WTC11 (cell line): ENCODE measurements around the gene BRMS1L. TPM values are rescaled to one million over a fixed set of nuclear protein-coding genes. Genes with fewer than 3 reads are reported as not detected.

Source experiments
- ATAC-seq: fragments of 200-7000 bp; cut with Tn5 transposase; 2 replicates; pipeline ENCODE4 v1.10.0; 2021; ENCODE audit warnings: mild to moderate bottlenecking, moderate library complexity
- Bru-seq: library from RNA; stranded (reverse); fragments of 400-500 nt; gene quantifications from one replicate; lab custom pipeline; 2021; lab: Mats Ljungman, UMichigan
- CTCF ChIA-PET: fragments of 300-600 bp; sonication (Branson Sonifier 250); formaldehyde crosslinking; loops from one replicate; lab custom pipeline; 2021; ENCODE audit warnings: antibody characterized with exemption; lab: Charles Lee
- POLR2A ChIA-PET: fragments of 350-600 bp; sonication (Branson Sonifier 250); formaldehyde crosslinking; loops from one replicate; lab custom pipeline; 2021; ENCODE audit warnings: antibody characterized with exemption; lab: Charles Lee
- DNase-seq: peaks from one replicate; pipeline ENCODE4 v3.0.0; 2021; ENCODE audit warnings: low spot score
- H3K27ac Mint-ChIP-seq: 2 replicates; pipeline ENCODE4 v1.8.0; 2021; ENCODE audit warnings: mixed read lengths
- H3K27me3 Mint-ChIP-seq: 2 replicates; pipeline ENCODE4 v1.8.0; 2021; ENCODE audit warnings: low read depth, mild to moderate bottlenecking, moderate library complexity, mixed read lengths
- H3K36me3 Mint-ChIP-seq: 2 replicates; pipeline ENCODE4 v1.8.0; 2021; ENCODE audit warnings: mixed read lengths
- H3K4me1 Mint-ChIP-seq: 2 replicates; pipeline ENCODE4 v1.8.0; 2022; ENCODE audit warnings: mixed read lengths
- H3K4me3 Mint-ChIP-seq: 2 replicates; pipeline ENCODE4 v1.8.0; 2021; ENCODE audit warnings: mild to moderate bottlenecking, moderate library complexity, mixed read lengths
- H3K9me3 Mint-ChIP-seq: 2 replicates; pipeline ENCODE4 v1.8.0; 2021; ENCODE audit warnings: mixed read lengths
- CREM ChIP-seq: sonication (generic); formaldehyde crosslinking; IDR thresholded peaks from 2 replicates; pipeline ENCODE4 v1.8.1; 2022; ENCODE audit warnings: mild to moderate bottlenecking, missing genetic modification reagents, moderate library complexity
- EMX1 ChIP-seq: fragments of 250-450 bp; sonication (Bioruptor Pico); IDR thresholded peaks from 2 replicates; pipeline ENCODE4 v1.8.0; 2021; ENCODE audit warnings: mild to moderate bottlenecking
- ESRRA ChIP-seq: sonication (generic); formaldehyde crosslinking; IDR thresholded peaks from 2 replicates; pipeline ENCODE4 v1.8.1; 2022; ENCODE audit warnings: mild to moderate bottlenecking, missing genetic modification reagents, borderline replicate concordance
- ETV6 ChIP-seq: sonication (generic); formaldehyde crosslinking; IDR thresholded peaks from 2 replicates; pipeline ENCODE4 v1.8.1; 2022; ENCODE audit warnings: mild to moderate bottlenecking, missing genetic modification reagents
- FOXP1 ChIP-seq: sonication (generic); formaldehyde crosslinking; IDR thresholded peaks from 2 replicates; pipeline ENCODE4 v1.8.0; 2022; ENCODE audit warnings: missing genetic modification reagents, mild to moderate bottlenecking, moderate library complexity, borderline replicate concordance
- FOXP4 ChIP-seq: sonication (generic); formaldehyde crosslinking; IDR thresholded peaks from 2 replicates; pipeline ENCODE4 v1.8.0; 2022; ENCODE audit warnings: mild to moderate bottlenecking, missing genetic modification reagents
- GABPB1 ChIP-seq: sonication (generic); formaldehyde crosslinking; IDR thresholded peaks from 2 replicates; pipeline ENCODE4 v1.8.1; 2023; ENCODE audit warnings: mild to moderate bottlenecking, missing genetic modification reagents
- HMGXB4 ChIP-seq: sonication (generic); formaldehyde crosslinking; IDR thresholded peaks from 2 replicates; pipeline ENCODE4 v1.8.1; 2023; ENCODE audit warnings: mild to moderate bottlenecking, moderate library complexity, missing genetic modification reagents
- NFYB ChIP-seq: sonication (generic); formaldehyde crosslinking; conservative IDR thresholded peaks from 2 replicates; pipeline ENCODE4 v1.8.0; 2022; ENCODE audit warnings: low read depth, missing genetic modification reagents
- PRRX2 ChIP-seq: fragments of 250-450 bp; sonication (Bioruptor Pico); IDR thresholded peaks from 2 replicates; pipeline ENCODE4 v1.8.0; 2021; ENCODE audit warnings: mild to moderate bottlenecking
- SMAD3 ChIP-seq: sonication (generic); formaldehyde crosslinking; IDR thresholded peaks from 2 replicates; pipeline ENCODE4 v1.8.0; 2022; ENCODE audit warnings: missing genetic modification reagents, mild to moderate bottlenecking, borderline replicate concordance
- SP1 ChIP-seq: sonication (generic); formaldehyde crosslinking; conservative IDR thresholded peaks from 2 replicates; pipeline ENCODE4 v1.8.1; 2022; ENCODE audit warnings: missing genetic modification reagents
- TEAD1 ChIP-seq: sonication (generic); formaldehyde crosslinking; IDR thresholded peaks from 2 replicates; pipeline ENCODE4 v1.8.0; 2022; ENCODE audit warnings: mild to moderate bottlenecking, missing genetic modification reagents
- ZBTB21 ChIP-seq: sonication (generic); formaldehyde crosslinking; IDR thresholded peaks from 2 replicates; pipeline ENCODE4 v1.8.1; 2023; ENCODE audit warnings: mild to moderate bottlenecking, missing genetic modification reagents, borderline replicate concordance
- ZNF121 ChIP-seq: sonication (generic); formaldehyde crosslinking; IDR thresholded peaks from 2 replicates; pipeline ENCODE4 v1.8.0; 2023; ENCODE audit warnings: missing genetic modification reagents
- ZNF232 ChIP-seq: sonication (generic); formaldehyde crosslinking; IDR thresholded peaks from 2 replicates; pipeline ENCODE4 v1.8.0; 2022; ENCODE audit warnings: mild to moderate bottlenecking, missing genetic modification reagents
- ZNF281 ChIP-seq: sonication (generic); formaldehyde crosslinking; IDR thresholded peaks from 2 replicates; pipeline ENCODE4 v1.8.0; 2023; ENCODE audit warnings: mild to moderate bottlenecking, missing genetic modification reagents
- ZNF423 ChIP-seq: fragments of 250-450 bp; sonication (Bioruptor Pico); IDR thresholded peaks from 2 replicates; pipeline ENCODE4 v2.1.2; 2022; ENCODE audit warnings: mild to moderate bottlenecking, moderate library complexity
- long read RNA-seq, 3 experiments: library from RNA in 1 of 3; library from capped mRNA in 1 of 3; library from polyadenylated mRNA in 1 of 3; unstranded in 2 of 3; stranded (forward) in 1 of 3; transcript quantifications; one replicate each; pipeline ENCODE4 v2.0.0, GENCODE V29; 2021
- total RNA-seq: library from RNA; stranded (reverse); gene quantifications from 3 replicates; pipeline ENCODE4 v1.2.3, GENCODE V29; 2021
- TF ChIP-seq, protein P1 (sequence below): sonication (generic); formaldehyde crosslinking; IDR thresholded peaks from 2 replicates; pipeline ENCODE4 v1.8.0; 2023; ENCODE audit warnings: missing genetic modification reagents, mild to moderate bottlenecking, borderline replicate concordance
- TF ChIP-seq, protein P2 (sequence below): sonication (generic); formaldehyde crosslinking; IDR thresholded peaks from 2 replicates; pipeline ENCODE4 v1.8.0; 2023; ENCODE audit warnings: missing genetic modification reagents
- TF ChIP-seq, protein P3 (sequence below): sonication (generic); formaldehyde crosslinking; IDR thresholded peaks from 2 replicates; pipeline ENCODE4 v1.8.0; 2022; ENCODE audit warnings: mild to moderate bottlenecking, missing genetic modification reagents

The BRMS1L gene
- total RNA-seq: 10.7 to 12.9 TPM (median 12.1 TPM) in 3 replicates
- percentile 69 among the genes with signal in this experiment for Bru-seq, nascent RNA
- long read RNA-seq, experiment 1, transcript BRMS1L-201 (10 exons, 2,657 nt): major isoform, 60 of 80 reads
- long read RNA-seq, experiment 1, partial matches to known transcripts: 1 of 80 reads
- long read RNA-seq, experiment 1, other reads (novel, unspliced or antisense): 14 of 80 reads
- long read RNA-seq, experiment 2, transcript BRMS1L-201 (10 exons, 2,657 nt): major isoform, 9 of 21 reads
- long read RNA-seq, experiment 2, partial matches to known transcripts: 1 of 21 reads
- long read RNA-seq, experiment 2, other reads (novel, unspliced or antisense): 11 of 21 reads
- long read RNA-seq, experiment 3, transcript BRMS1L-201 (10 exons, 2,657 nt): major isoform, 34 of 44 reads
- long read RNA-seq, experiment 3, partial matches to known transcripts: 3 of 44 reads
- long read RNA-seq, experiment 3, other reads (novel, unspliced or antisense): 5 of 44 reads

DNA sequence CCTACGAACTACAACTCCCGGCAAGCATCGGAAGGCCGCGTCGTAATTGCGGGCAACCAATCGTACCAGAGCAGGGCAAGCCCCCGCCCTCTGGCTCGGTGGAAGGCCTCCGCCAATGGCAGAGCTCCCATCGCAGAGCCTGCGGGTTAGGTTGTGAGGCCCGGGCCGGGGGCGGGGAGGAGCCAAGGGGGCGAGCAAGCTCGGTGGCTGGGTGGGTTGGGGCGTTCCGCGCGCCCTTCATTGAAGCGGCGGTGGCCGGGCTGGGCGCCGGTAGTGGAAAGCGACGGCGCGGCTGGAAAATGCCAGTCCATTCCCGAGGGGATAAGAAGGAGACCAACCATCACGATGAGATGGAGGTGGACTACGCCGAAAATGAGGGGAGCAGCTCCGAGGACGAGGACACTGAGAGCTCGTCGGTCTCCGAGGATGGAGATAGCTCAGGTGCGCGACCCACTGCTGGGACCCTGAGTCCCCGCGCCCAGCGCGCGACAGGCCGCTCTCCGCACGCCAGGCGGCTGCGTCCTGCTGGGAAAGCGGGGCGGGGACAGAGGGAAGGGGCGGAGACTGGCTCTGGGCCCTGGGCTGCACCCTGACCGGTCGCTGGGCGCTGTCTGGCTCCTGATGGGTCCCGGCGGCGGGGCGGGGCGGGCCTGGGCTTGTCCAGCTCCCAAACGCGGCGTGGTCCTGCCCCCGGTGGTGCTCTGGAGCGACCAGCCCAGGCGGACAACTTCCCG, at the start of gene BRMS1L:
Gene BRMS1L (plus strand): TSS at position 121 of the 734 bp plus-strand sequence. CDS start 179 bp downstream, at position 300.
- ChIA-PET CTCF (interaction anchor here (0.6 to 2.0 kb wide), 12 partner anchors 9 to 698 kb away, joined by 3 to 16 read pairs (median 4); partner anchors contain the start of genes INSM2 and RALGAPA1), POLR2A (interaction anchor here (0.6 to 1.8 kb wide), 8 partner anchors 18 to 843 kb away, joined by 3 to 12 read pairs (median 5); partner anchors contain the start of genes INSM2, PSMA6, RALGAPA1 and SRP54)
- Mint-ChIP-seq H3K4me1 (peaks cover 11% of the 10 kb centered on the region), H3K27me3 (no peaks in the 10 kb centered on the region), H3K36me3 (0 out of 2 replicates have a peak, but pooled peaks cover 3% of the 10 kb centered on the region), H3K9me3 (no peaks in the 10 kb centered on the region), H3K27ac (peak within 1 kb of the TSS; percentile 93), H3K4me3 (peak within 1 kb of the TSS; percentile 80)
- peak; percentile 98 for DNase-seq
- ATAC-seq: peak; percentile 97
- TF ChIP-seq SMAD3 (CRISPR knock-in tag) (peak; percentile 71; the same call in 1 of the 2 replicates), GABPB1 (CRISPR knock-in tag) (peak; percentile 86), ZNF232 (CRISPR knock-in tag) (peak; percentile 92), EMX1 (CRISPR knock-in tag) (no peak), FOXP4 (peak; percentile 33; the same call in 1 of the 2 replicates), ESRRA (peak; percentile 70; the same call in 1 of the 2 replicates), HMGXB4 (peak; percentile 62; the same call in 1 of the 2 replicates), NFYB (CRISPR knock-in tag) (peak; percentile 83), TEAD1 (peak; percentile 71; the same call in 1 of the 2 replicates), ETV6 (CRISPR knock-in tag) (peak; percentile 69; the same call in 1 of the 2 replicates), SP1 (CRISPR knock-in tag) (peak; percentile 75), CREM (peak; percentile 83), ZNF423 (peak; percentile 93), PRRX2 (no peak), ZNF121 (CRISPR knock-in tag) (no peak), FOXP1 (CRISPR knock-in tag) (peak; percentile 75; the same call in 1 of the 2 replicates), ZNF281 (CRISPR knock-in tag) (0 out of 2 replicates have a peak, but pooled peaks have one; percentile 29), ZBTB21 (CRISPR knock-in tag) (peak; percentile 56; the same call in 1 of the 2 replicates)
- TF ChIP-seq, protein P1, sequence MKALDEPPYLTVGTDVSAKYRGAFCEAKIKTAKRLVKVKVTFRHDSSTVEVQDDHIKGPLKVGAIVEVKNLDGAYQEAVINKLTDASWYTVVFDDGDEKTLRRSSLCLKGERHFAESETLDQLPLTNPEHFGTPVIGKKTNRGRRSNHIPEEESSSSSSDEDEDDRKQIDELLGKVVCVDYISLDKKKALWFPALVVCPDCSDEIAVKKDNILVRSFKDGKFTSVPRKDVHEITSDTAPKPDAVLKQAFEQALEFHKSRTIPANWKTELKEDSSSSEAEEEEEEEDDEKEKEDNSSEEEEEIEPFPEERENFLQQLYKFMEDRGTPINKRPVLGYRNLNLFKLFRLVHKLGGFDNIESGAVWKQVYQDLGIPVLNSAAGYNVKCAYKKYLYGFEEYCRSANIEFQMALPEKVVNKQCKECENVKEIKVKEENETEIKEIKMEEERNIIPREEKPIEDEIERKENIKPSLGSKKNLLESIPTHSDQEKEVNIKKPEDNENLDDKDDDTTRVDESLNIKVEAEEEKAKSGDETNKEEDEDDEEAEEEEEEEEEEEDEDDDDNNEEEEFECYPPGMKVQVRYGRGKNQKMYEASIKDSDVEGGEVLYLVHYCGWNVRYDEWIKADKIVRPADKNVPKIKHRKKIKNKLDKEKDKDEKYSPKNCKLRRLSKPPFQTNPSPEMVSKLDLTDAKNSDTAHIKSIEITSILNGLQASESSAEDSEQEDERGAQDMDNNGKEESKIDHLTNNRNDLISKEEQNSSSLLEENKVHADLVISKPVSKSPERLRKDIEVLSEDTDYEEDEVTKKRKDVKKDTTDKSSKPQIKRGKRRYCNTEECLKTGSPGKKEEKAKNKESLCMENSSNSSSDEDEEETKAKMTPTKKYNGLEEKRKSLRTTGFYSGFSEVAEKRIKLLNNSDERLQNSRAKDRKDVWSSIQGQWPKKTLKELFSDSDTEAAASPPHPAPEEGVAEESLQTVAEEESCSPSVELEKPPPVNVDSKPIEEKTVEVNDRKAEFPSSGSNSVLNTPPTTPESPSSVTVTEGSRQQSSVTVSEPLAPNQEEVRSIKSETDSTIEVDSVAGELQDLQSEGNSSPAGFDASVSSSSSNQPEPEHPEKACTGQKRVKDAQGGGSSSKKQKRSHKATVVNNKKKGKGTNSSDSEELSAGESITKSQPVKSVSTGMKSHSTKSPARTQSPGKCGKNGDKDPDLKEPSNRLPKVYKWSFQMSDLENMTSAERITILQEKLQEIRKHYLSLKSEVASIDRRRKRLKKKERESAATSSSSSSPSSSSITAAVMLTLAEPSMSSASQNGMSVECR (CRISPR knock-in tag): peak; percentile 60; the same call in 1 of the 2 replicates
- TF ChIP-seq, protein P2, sequence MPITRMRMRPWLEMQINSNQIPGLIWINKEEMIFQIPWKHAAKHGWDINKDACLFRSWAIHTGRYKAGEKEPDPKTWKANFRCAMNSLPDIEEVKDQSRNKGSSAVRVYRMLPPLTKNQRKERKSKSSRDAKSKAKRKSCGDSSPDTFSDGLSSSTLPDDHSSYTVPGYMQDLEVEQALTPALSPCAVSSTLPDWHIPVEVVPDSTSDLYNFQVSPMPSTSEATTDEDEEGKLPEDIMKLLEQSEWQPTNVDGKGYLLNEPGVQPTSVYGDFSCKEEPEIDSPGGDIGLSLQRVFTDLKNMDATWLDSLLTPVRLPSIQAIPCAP (CRISPR knock-in tag): peak; percentile 60; the same call in 1 of the 2 replicates
- TF ChIP-seq, protein P3, sequence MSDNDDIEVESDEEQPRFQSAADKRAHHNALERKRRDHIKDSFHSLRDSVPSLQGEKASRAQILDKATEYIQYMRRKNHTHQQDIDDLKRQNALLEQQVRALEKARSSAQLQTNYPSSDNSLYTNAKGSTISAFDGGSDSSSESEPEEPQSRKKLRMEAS: peak; percentile 72
